ENCODE results near the gene DSEL. TPM values are rescaled to one million over a fixed set of nuclear protein-coding genes. Genes with fewer than 3 reads are reported as not detected.

DSEL gene
- total RNA-seq = 0.03 and 0.05 TPM in 2 replicates

DNA sequence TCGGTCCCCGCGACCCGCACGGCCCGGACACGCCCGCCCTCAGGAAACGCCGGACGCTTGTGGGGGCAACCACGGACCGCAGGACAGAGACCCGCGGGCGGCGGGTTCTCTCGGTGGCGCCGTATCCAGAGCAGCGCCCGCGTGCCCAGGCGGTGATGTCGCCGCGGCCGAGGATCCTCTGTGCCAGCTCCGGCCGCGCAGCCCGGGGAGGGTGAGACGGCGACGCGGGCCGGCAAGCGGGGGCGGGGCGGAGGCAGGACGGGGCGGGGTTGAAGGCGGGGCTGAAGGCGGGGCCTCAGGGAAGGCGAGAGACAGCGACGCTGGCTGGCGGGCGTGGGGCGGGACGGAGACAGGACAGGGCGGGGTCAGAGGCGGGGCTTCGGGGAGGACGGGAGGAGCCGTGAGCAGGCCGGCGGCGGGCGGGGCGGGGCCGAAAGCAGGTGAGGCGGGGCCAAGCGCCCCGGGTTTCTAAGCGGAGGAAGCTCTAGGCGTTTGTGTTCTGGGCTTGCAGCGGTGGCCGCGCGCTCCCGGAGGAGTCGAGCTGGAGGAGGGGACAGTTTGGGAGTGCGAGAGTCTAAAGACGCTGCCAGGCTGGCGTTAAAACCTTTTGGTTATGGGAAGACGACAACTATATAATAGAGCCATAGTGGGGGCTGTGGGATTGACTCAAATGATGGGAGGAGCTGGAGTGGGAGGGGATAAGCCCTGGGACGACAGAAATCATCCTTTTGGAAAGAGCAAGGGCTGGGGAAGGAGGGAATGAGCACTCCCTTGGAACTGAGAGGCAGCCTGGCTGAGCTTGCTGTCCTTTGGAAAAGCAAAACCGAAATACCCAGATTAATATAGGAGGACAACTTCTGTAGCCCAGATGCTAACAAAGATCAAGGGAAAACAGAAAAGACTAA, at the start of gene DSEL:
DSEL (minus strand) TSS at position 182 of the 905 bp plus-strand sequence. CDS start 2,112 bp downstream, outside the sequence.
- H3K27me3 Mint-ChIP-seq (ENCODE audit: insufficient read depth) = peaks cover 45% of the 10 kb centered on the region
- H3K36me3 Mint-ChIP-seq (ENCODE audit: low read depth) = no peaks in the 10 kb centered on the region
- H3K27ac Mint-ChIP-seq = no peak within 1 kb of the TSS
- peak; percentile 90 for DNase-seq (ENCODE audit: low spot score)
- H3K4me1 Mint-ChIP-seq (ENCODE audit: low read depth) = peaks cover 17% of the 10 kb centered on the region
- no peaks in the 10 kb centered on the region for H3K9me3 Mint-ChIP-seq
- H3K4me3 Mint-ChIP-seq = peak within 1 kb of the TSS; percentile 81
- intact Hi-C loops (cut with micrococcal nuclease) = loop anchor here (2.0 to 5.0 kb wide), 2 partner anchors 299 to 1198 kb away; partner anchors contain the start of gene TMX3

DNA sequence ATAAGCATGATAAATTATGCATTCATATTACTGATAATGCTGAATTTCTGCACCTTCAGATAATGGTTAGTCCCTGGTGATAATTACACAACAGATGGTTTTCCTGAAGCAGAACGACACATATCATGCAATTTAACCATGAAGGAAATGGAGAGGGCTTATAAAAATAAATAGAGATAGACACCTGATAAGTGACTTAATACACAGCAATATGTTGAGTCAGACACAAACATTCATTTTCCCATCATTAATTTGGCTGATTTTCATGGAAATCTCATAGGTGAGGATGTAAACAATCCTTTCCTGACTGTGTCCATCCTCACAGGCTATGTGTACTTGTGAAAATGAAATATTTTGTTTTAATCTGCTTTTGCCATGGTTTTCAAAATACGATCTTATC, 36.9 kb upstream of the DSEL start:
- no peaks in the 10 kb centered on the region for H3K9me3 Mint-ChIP-seq
- H3K27ac Mint-ChIP-seq = no peak overlapping the region
- intact Hi-C loops (cut with micrococcal nuclease) = no loop called here
- DNase-seq (ENCODE audit: low spot score) = no peak
- no peak overlapping the region for H3K4me3 Mint-ChIP-seq
- H3K36me3 Mint-ChIP-seq (ENCODE audit: low read depth) = no peaks in the 10 kb centered on the region
- H3K4me1 Mint-ChIP-seq (ENCODE audit: low read depth) = no peaks in the 10 kb centered on the region
- no peaks in the 10 kb centered on the region for H3K27me3 Mint-ChIP-seq (ENCODE audit: insufficient read depth)

DNA sequence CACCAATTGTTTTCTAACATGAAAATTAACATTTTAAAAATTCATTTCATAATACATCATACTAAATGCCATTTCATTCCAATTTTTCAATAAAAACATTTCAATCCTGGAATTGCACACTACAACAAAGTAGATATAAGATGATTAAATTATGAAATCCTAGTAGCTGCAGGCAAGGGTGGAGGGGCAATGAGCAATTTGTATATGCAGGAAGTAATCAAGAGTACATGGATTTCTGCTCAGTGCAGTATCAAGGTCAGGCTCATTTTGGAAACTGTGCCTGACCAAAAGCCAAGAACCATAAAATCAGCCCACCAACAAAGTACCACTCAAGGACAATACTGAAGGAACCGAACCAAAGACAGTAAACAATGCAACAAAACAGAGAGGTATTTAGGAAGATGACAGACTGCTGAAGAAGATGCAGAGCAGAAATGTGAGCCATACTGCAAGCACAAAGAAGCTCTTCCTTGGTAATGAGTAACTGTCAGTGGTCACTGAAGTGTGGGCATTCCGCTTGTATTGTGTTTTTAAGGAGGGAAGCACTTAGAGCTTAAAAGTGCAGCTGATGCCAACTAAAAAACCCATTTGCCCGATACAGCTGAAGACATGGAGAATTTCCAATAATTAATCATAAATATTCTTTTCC, 34.5 kb upstream of the DSEL start:
- H3K27me3 Mint-ChIP-seq (ENCODE audit: insufficient read depth) = peaks cover 2% of the 10 kb centered on the region
- intact Hi-C loops (cut with micrococcal nuclease) = no loop called here
- no peaks in the 10 kb centered on the region for H3K36me3 Mint-ChIP-seq (ENCODE audit: low read depth)
- no peak overlapping the region for H3K4me3 Mint-ChIP-seq
- H3K27ac Mint-ChIP-seq = no peak overlapping the region
- no peak for DNase-seq (ENCODE audit: low spot score)
- H3K4me1 Mint-ChIP-seq (ENCODE audit: low read depth) = no peaks in the 10 kb centered on the region
- no peaks in the 10 kb centered on the region for H3K9me3 Mint-ChIP-seq

DNA sequence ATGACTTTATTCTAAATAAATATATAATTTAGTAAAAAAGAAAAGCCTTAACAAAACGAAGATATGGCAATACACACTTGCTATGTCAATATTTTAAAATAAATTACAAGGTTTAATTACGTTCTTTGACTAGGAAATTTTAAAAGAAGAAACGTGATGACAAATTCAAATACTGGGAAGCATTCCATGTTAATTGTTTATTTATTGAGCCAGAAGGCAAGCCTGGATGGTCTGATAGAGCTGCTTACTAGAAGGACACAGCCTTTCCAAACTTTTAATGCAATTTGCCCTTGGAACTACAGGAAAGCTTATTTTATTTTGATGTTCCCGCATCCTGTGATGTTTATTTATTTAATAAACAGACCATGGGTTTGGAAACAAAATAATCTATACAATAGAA, 33.4 kb upstream of the DSEL start:
- Mint-ChIP-seq H3K9me3 (no peaks in the 10 kb centered on the region), H3K36me3 (ENCODE audit: low read depth) (no peaks in the 10 kb centered on the region), H3K27ac (no peak overlapping the region), H3K4me1 (ENCODE audit: low read depth) (no peaks in the 10 kb centered on the region), H3K4me3 (no peak overlapping the region), H3K27me3 (ENCODE audit: insufficient read depth) (peaks cover 2% of the 10 kb centered on the region)
- no peak for DNase-seq (ENCODE audit: low spot score)
- intact Hi-C loops (cut with micrococcal nuclease) = no loop called here

DNA sequence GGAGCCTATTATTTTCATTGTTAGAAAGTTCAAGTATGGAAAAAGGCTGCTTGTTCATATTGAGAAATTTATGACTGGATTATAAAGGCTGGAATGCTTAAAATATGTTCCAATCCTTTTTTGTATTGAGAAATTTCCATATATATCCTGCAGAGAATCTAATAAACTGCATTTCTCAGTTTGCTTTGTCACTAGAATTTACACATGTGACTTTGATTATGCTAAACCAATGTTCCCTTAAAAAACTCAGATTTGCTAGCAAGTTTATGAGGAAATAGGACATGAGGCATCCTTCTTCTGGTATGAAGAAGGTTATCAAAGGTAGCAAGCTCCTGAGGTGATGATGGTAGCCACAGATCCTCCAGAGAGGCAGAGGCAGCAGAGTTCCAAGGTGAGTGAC, 29.2 kb upstream of the DSEL start:
- H3K36me3 Mint-ChIP-seq (ENCODE audit: low read depth) = no peaks in the 10 kb centered on the region
- H3K4me3 Mint-ChIP-seq = no peak overlapping the region
- H3K4me1 Mint-ChIP-seq (ENCODE audit: low read depth) = no peaks in the 10 kb centered on the region
- DNase-seq (ENCODE audit: low spot score) = no peak
- no peaks in the 10 kb centered on the region for H3K9me3 Mint-ChIP-seq
- intact Hi-C loops (cut with micrococcal nuclease) = no loop called here
- no peak overlapping the region for H3K27ac Mint-ChIP-seq
- peaks cover 2% of the 10 kb centered on the region for H3K27me3 Mint-ChIP-seq (ENCODE audit: insufficient read depth)

DNA sequence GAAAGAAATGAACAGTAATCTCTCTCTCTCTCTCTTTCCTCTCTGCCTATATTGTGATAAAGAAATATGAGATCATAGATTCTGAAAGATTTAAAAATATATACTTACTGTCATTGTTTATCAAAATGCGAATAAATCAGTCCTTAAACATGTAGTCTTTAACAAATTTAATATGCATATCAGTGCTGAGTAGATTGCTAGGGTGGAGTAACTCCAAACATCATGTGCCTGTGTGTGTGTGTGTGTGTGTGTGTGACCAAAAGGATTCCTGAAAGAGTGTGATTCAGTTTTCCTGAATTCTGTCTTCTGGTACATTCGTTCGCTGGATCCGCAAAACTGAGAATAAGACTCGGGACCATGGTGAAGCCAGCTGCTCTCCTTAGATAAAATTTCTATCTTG, 24.0 kb upstream of the DSEL start:
- H3K9me3 Mint-ChIP-seq = no peaks in the 10 kb centered on the region

DNA sequence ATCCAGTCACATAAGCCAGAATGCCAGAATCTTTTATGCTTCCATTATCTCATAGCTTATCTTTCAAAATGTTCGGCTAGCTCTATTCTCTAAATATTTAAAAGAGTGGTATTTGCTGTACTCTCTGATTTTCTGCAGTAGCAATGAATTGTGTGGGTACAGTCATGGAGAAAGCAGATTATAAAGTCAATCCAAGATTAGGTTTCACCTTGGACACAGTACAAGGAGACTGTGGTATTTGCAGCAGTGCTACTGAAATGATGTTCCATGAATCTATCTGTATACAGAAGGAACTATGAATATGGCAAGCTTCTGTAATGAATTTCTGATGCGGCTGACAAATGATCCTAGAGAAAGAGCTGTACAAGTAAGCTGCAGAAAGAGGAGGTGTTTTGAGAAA, 15.4 kb upstream of the DSEL start:
- Mint-ChIP-seq H3K4me3 (no peak overlapping the region), H3K27me3 (ENCODE audit: insufficient read depth) (peaks cover 2% of the 10 kb centered on the region), H3K36me3 (ENCODE audit: low read depth) (no peaks in the 10 kb centered on the region), H3K9me3 (no peaks in the 10 kb centered on the region), H3K27ac (no peak overlapping the region), H3K4me1 (ENCODE audit: low read depth) (no peaks in the 10 kb centered on the region)
- intact Hi-C loops (cut with micrococcal nuclease) = no loop called here
- DNase-seq (ENCODE audit: low spot score) = no peak

More for the DNA sequence above, 24.0 kb upstream of the DSEL start:
- Mint-ChIP-seq H3K4me1 (ENCODE audit: low read depth) (no peaks in the 10 kb centered on the region), H3K27me3 (ENCODE audit: insufficient read depth) (no peaks in the 10 kb centered on the region), H3K4me3 (no peak overlapping the region), H3K27ac (no peak overlapping the region), H3K36me3 (ENCODE audit: low read depth) (no peaks in the 10 kb centered on the region)
- DNase-seq (ENCODE audit: low spot score) = no peak
- intact Hi-C loops (cut with micrococcal nuclease) = no loop called here

DNA sequence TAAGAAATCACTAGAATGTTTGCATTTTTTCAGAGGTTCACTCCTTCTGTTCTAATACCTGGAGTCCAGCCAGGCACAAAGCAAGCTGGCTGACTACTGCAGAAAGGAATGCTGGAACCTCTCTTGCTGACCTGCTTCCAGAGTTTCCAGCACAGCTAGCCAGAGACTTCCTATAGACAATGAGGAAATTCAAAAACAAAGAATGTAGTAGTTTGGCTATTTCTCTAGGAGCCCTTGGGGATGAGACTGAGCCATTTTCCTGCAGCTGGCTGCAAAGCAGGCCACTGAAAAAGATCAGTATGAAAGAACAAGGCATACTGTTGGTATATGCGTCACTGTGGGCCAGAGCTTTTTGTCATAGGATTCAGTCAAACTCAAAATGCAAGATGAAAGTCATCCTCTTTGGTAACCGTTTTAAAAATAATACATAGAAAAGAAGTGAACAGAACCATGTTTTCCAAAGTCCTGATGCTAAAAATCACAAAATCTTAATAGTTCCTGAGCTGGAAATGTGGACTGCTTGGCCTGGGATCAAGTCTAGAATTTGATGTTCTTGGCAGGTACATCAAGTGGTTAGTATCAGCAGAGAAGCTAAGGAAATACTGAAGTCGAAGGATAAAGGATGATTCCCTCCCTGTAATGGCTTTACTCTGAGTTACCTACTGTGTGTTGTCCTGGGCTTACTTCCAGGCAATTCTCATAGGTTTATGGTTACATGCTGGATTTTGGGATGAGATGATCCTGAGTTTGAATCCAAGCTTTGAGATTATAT, 9.0 kb upstream of the DSEL start:
- no peak for DNase-seq (ENCODE audit: low spot score)
- no peaks in the 10 kb centered on the region for H3K9me3 Mint-ChIP-seq
- no peaks in the 10 kb centered on the region for H3K4me1 Mint-ChIP-seq (ENCODE audit: low read depth)
- H3K36me3 Mint-ChIP-seq (ENCODE audit: low read depth) = no peaks in the 10 kb centered on the region
- no peaks in the 10 kb centered on the region for H3K27me3 Mint-ChIP-seq (ENCODE audit: insufficient read depth)
- H3K27ac Mint-ChIP-seq = no peak overlapping the region
- H3K4me3 Mint-ChIP-seq = no peak overlapping the region
- intact Hi-C loops (cut with micrococcal nuclease) = no loop called here

DNA sequence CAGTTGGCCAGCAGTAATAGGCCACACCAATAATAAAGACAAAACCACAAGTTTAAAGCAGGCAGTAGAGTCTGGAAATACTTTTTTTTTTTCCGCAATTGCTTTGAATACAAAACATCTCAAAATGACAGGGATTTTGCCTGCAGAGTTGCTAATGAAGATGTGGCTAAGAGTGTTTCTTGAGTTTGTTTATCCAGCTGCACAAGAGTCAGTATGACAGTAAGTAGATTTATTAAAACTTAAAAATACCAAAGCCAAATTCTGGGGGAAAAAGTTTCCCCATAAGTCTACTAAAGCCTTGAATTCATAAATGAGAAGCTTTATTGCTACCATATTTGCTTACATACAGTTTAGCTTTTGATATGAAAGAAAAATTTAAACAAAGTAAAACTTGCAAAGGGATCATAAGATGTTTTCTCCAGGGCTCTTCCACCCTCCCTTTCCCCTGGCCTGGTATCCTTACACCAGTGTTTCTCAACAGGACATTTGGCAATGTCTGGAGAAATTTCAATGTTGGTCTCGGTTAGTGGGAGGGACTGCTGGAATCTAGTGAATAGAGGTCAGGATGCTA, 3.9 kb upstream of the DSEL start:
- no peaks in the 10 kb centered on the region for H3K36me3 Mint-ChIP-seq (ENCODE audit: low read depth)
- H3K4me3 Mint-ChIP-seq = no peak overlapping the region
- intact Hi-C loops (cut with micrococcal nuclease) = no loop called here
- H3K27me3 Mint-ChIP-seq (ENCODE audit: insufficient read depth) = peaks cover 32% of the 10 kb centered on the region
- H3K27ac Mint-ChIP-seq = no peak overlapping the region
- peaks cover 12% of the 10 kb centered on the region for H3K4me1 Mint-ChIP-seq (ENCODE audit: low read depth)
- DNase-seq (ENCODE audit: low spot score) = no peak
- H3K9me3 Mint-ChIP-seq = no peaks in the 10 kb centered on the region

DNA sequence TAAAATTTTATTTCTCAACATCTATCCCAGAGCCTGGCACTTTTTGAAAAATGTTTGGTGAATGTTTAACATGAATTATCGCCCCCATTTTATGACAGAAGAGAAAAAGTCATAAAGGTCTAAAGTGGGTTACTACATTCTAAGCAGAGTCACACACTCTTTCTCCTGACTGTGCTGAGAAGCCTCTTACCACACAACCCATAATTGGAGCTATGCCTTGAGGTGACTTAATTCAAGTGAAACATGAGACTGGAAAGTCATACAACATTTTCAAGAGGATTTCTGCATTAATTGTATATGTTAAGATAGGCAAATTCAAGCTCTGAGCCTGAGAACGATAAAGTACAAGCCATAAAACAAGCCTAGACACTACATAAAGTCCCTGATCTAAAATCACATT, 3.1 kb upstream of the DSEL start:
- DNase-seq (ENCODE audit: low spot score) = no peak
- no peak overlapping the region for H3K27ac Mint-ChIP-seq
- no peaks in the 10 kb centered on the region for H3K9me3 Mint-ChIP-seq
- peaks cover 41% of the 10 kb centered on the region for H3K27me3 Mint-ChIP-seq (ENCODE audit: insufficient read depth)
- intact Hi-C loops (cut with micrococcal nuclease) = loop anchor here (5.0 kb wide), 1 partner anchor 302 kb away; no protein-coding TSS in a partner anchor
- no peaks in the 10 kb centered on the region for H3K36me3 Mint-ChIP-seq (ENCODE audit: low read depth)
- no peak overlapping the region for H3K4me3 Mint-ChIP-seq
- peaks cover 17% of the 10 kb centered on the region for H3K4me1 Mint-ChIP-seq (ENCODE audit: low read depth)

DNA sequence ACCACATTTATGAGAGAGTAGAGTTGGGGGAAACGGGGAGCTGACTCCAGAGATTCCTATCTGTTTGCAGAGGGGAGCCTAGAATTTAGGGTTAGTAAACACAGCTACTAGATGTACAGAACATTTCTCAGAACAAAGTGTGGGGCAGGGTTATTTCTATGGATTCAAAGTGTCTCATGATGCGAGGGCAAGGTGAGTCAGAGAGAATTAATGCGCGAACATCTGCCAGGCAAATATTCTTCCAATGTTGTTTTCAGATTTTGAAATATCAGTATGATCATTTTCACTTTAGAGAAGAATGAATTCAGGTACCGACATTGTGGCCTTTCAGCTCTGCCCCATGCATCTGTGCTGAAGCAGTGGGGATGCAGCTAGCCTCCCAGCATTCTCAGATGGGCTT, 2.0 kb upstream of the DSEL start:
- Mint-ChIP-seq H3K27me3 (ENCODE audit: insufficient read depth) (peaks cover 44% of the 10 kb centered on the region), H3K27ac (no peak overlapping the region), H3K9me3 (no peaks in the 10 kb centered on the region), H3K4me1 (ENCODE audit: low read depth) (peaks cover 17% of the 10 kb centered on the region), H3K4me3 (no peak overlapping the region), H3K36me3 (ENCODE audit: low read depth) (no peaks in the 10 kb centered on the region)
- intact Hi-C loops (cut with micrococcal nuclease) = loop anchor here (5.0 kb wide), 1 partner anchor 301 kb away; no protein-coding TSS in a partner anchor
- DNase-seq (ENCODE audit: low spot score) = no peak

DNA sequence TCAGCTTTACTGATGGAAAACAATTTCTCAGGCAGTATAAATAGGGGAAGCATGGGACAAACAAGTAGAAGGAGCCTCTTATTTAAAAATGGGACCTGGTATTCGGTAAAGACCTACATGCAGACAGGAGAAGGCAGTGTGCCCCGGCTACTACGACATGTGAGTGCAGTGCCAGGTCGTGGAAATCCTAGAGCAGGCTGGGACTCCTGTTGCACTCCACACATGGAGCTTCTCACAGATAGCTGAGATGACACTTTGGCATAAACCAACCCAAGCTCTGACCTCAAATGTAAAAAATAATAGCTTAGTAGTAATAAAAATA, 885 bp upstream of the DSEL start:
- Mint-ChIP-seq H3K9me3 (no peaks in the 10 kb centered on the region), H3K36me3 (ENCODE audit: low read depth) (no peaks in the 10 kb centered on the region), H3K27ac (no peak overlapping the region), H3K4me3 (peak overlapping the region; percentile 77), H3K4me1 (ENCODE audit: low read depth) (peaks cover 17% of the 10 kb centered on the region), H3K27me3 (ENCODE audit: insufficient read depth) (peaks cover 45% of the 10 kb centered on the region)
- intact Hi-C loops (cut with micrococcal nuclease) = loop anchor here (2.0 to 5.0 kb wide), 2 partner anchors 300 to 1197 kb away; partner anchors contain the start of gene TMX3
- no peak for DNase-seq (ENCODE audit: low spot score)

Measured in activated T-helper 1 cell treated with anti-CD3 and anti-CD28 coated beads, Interleukin-12 subunit alpha, Interleukin-12 subunit beta, Interleukin-2, Interleukin-4 antibody, amounts not matched to agents 30 ng/mL and 10 ng/mL and 1 ng/mL, durations not matched to agents 14 hours and 24 hours and 36 hours (primary cell).